Duodenal mucosa (tissue), 2 donors: Measurements from ENCODE around the gene RCC1.

Experiments
- H3K27ac ChIP-seq: one replicate; pipeline ENCODE4 v1.7.0; 2013; ENCODE audit warnings: low read depth, low read length
- H3K27me3 ChIP-seq, 2 donors: one replicate each; pipeline ENCODE4 v1.7.0; 2013; ENCODE audit warnings: low read length in 2 of 2, control low read depth in 1 of 2; ENCODE audit not compliant: insufficient read depth in 2 of 2, control insufficient read depth in 1 of 2
- H3K36me3 ChIP-seq, 2 donors: one replicate each; pipeline ENCODE4 v1.7.0; 2013; ENCODE audit warnings: low read length in 2 of 2, control low read depth in 1 of 2; ENCODE audit not compliant: insufficient read depth in 2 of 2, control insufficient read depth in 1 of 2
- H3K4me1 ChIP-seq, 2 donors: one replicate each; pipeline ENCODE4 v1.7.0; 2013; ENCODE audit warnings: low read length in 2 of 2, control low read depth in 1 of 2; ENCODE audit not compliant: insufficient read depth in 2 of 2, control insufficient read depth in 1 of 2
- H3K4me3 ChIP-seq, 2 donors: one replicate each; pipeline ENCODE4 v1.7.0; 2013; ENCODE audit warnings: low read length in 2 of 2, low read depth in 1 of 2
- H3K9ac ChIP-seq, 2 donors: one replicate each; pipeline ENCODE4 v1.7.0; 2013; ENCODE audit warnings: low read length in 2 of 2, low read depth in 1 of 2
- H3K9me3 ChIP-seq, 2 donors: one replicate each; pipeline ENCODE4 v1.7.0; 2013; ENCODE audit warnings: low read length in 2 of 2, control low read depth in 1 of 2; ENCODE audit not compliant: control insufficient read depth in 1 of 2

RCC1 gene

DNA sequence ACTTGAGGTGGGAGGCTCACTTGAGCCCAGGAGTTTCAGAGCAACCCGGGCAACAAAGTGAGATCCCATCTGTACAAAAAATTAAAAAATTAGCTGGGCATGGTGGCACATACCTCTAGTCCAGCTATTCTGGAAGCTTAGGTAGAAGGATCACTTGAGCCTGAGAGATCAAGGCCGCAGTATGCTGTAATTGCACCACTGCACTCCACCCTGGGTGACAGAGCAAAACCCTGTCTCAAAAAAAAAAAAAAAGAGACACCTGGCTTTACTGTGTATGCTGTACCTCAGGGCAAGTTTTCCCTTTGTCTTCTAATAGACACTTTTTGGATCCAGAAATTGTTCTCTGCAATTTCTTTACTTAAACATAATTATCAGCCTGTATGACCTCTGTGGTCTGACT lies 23.1 kb upstream of the RCC1 start:
- Histone ChIP-seq H3K9me3 (no peaks in the 10 kb centered on the region), H3K36me3 (peaks cover 8 to 47% of the 10 kb centered on the region in 2 donors), H3K27ac (no peak overlapping the region), H3K4me1 (no peaks in the 10 kb centered on the region), H3K9ac (no peak overlapping the region), H3K4me3 (no peak overlapping the region), H3K27me3 (no peaks in the 10 kb centered on the region)

- H3K36me3 ChIP-seq, result peaks cover 16 to 51% of the 10 kb centered on the region in 2 donors
- no peak overlapping the region for H3K4me3 ChIP-seq
- H3K9me3 ChIP-seq, result no peaks in the 10 kb centered on the region
- no peak overlapping the region for H3K27ac ChIP-seq
- no peak overlapping the region for H3K9ac ChIP-seq
- no peaks in the 10 kb centered on the region for H3K4me1 ChIP-seq
- no peaks in the 10 kb centered on the region for H3K27me3 ChIP-seq
Measured at GRCh38 chr1:28494737-28495136, 11.1 kb upstream of the RCC1 start.

DNA sequence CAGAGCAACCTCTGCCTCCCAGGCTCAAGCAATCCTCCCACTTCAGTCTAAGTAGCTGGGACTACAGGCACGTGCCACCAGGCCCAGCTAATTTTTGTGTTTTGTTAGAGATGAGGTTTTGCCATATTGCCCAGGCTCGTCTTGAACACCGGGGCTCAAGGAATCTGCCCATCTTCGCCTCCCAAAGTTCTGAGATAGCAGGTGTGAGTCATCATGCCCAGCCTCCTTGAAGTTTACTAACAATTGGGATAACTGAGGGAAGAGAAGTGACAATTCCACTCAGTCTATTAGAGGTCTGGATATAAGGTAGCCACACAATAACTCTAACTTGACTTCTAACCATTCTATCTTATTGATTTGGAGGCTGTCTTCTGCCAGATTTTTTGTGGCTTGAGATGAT lies 6.3 kb upstream of the RCC1 start:
- Histone ChIP-seq H3K4me1 (peaks cover 17 to 18% of the 10 kb centered on the region in 2 donors), H3K36me3 (peaks cover 8 to 17% of the 10 kb centered on the region in 2 donors), H3K9ac (no peak overlapping the region), H3K4me3 (no peak overlapping the region), H3K9me3 (no peaks in the 10 kb centered on the region), H3K27ac (no peak overlapping the region), H3K27me3 (no peaks in the 10 kb centered on the region)

DNA sequence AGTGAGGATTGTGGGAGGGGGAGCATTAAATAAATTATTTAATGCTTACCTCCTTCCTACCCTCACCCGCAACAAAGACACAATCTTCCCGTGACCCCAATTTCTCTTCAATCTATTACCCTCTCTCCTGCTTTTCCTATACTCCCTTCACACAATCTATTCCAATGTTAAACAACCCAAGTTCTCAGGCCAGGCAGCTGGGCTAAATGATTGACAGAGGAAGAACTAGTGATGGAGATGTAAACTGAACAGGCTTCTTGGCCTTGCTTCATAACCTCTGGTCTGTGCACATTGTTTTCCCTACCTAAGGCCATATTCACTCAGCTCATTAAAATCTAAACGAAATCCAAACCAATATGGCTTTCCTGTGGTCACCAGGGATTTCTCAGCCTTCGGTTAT lies 3.9 kb upstream of the RCC1 start:
- H3K9ac ChIP-seq, result no peak overlapping the region
- peaks cover 17 to 21% of the 10 kb centered on the region in 2 donors for H3K4me1 ChIP-seq
- H3K9me3 ChIP-seq, result no peaks in the 10 kb centered on the region
- H3K27ac ChIP-seq, result no peak overlapping the region
- no peak overlapping the region for H3K4me3 ChIP-seq
- peaks cover under 1 to 3% of the 10 kb centered on the region in 2 donors for H3K36me3 ChIP-seq
- H3K27me3 ChIP-seq, result no peaks in the 10 kb centered on the region

- H3K27ac ChIP-seq, result no peak overlapping the region
- H3K27me3 ChIP-seq, result no peaks in the 10 kb centered on the region
- H3K9ac ChIP-seq, result no peak overlapping the region
- H3K4me1 ChIP-seq, result peaks cover 22 to 32% of the 10 kb centered on the region in 2 donors
- H3K4me3 ChIP-seq, result peak overlapping the region in 1 of 2 donors; percentile 35
- peaks cover 8 to 9% of the 10 kb centered on the region in 2 donors for H3K36me3 ChIP-seq
- no peaks in the 10 kb centered on the region for H3K9me3 ChIP-seq
Measured at GRCh38 chr1:28503117-28503516, 2.7 kb upstream of the RCC1 start.

- Histone ChIP-seq H3K27me3 (no peaks in the 10 kb centered on the region), H3K4me1 (peaks cover 26 to 51% of the 10 kb centered on the region in 2 donors), H3K4me3 (peak overlapping the region; percentile 84 to 87), H3K27ac (peak overlapping the region; percentile 60), H3K9ac (peak overlapping the region; percentile 83 to 93), H3K36me3 (peaks cover 38 to 43% of the 10 kb centered on the region in 2 donors), H3K9me3 (no peaks in the 10 kb centered on the region)
Measured at GRCh38 chr1:28506907-28507246, 1.0 kb downstream of the RCC1 start.

GRCh38 chr1:28507247-28507645 lies 1.4 kb downstream of the RCC1 start:
- Histone ChIP-seq H3K9ac (peak overlapping the region; percentile 83 to 93), H3K4me1 (peaks cover 22 to 47% of the 10 kb centered on the region in 2 donors), H3K4me3 (peak overlapping the region; percentile 84 to 87), H3K9me3 (no peaks in the 10 kb centered on the region), H3K36me3 (peaks cover 38 to 47% of the 10 kb centered on the region in 2 donors), H3K27ac (peak overlapping the region; percentile 60), H3K27me3 (no peaks in the 10 kb centered on the region)

- Histone ChIP-seq H3K4me3 (peak overlapping the region; percentile 84 to 87), H3K27me3 (no peaks in the 10 kb centered on the region), H3K4me1 (peaks cover 19 to 43% of the 10 kb centered on the region in 2 donors), H3K27ac (peak overlapping the region; percentile 60), H3K36me3 (peaks cover 38 to 48% of the 10 kb centered on the region in 2 donors), H3K9ac (peak overlapping the region; percentile 83 to 93), H3K9me3 (no peaks in the 10 kb centered on the region)
Measured at GRCh38 chr1:28507646-28508434, 2.0 kb downstream of the RCC1 start.

GRCh38 chr1:28508435-28508754 lies 2.6 kb downstream of the RCC1 start:
- Histone ChIP-seq H3K36me3 (peaks cover 38 to 53% of the 10 kb centered on the region in 2 donors), H3K9me3 (no peaks in the 10 kb centered on the region)

DNA sequence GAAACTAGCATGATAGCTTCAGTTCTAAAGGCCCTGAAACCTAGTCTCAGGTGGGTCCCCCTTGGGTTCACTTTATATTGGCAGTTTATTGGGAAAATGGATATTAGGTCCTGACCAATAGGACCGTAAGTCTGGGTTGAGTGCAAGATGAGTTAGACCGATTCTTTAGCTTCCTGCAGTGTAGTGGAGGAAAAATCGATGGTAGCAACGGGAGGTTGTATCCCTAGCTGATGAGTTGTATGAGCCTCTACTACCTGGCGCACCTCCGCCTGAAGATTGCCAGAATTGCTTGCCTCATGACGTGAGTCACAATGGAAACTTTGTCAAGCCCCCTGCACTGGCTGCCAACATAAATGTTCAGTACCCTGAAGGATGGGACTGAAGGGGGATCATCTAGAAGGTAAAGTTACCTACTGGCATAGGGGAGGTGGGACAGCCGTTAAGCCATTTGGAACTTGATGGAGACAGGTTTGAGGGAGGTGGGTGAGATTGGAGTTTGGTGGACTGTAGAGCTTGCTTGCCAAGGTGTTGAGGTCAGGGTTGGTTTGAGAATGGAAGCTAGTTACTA lies 3.9 kb downstream of the RCC1 start:
- Histone ChIP-seq H3K4me3 (peak overlapping the region; percentile 6 to 87), H3K27ac (no peak overlapping the region), H3K4me1 (peaks cover 17 to 42% of the 10 kb centered on the region in 2 donors), H3K27me3 (no peaks in the 10 kb centered on the region), H3K9me3 (no peaks in the 10 kb centered on the region), H3K9ac (peak overlapping the region; percentile 52 to 83), H3K36me3 (peaks cover 38 to 59% of the 10 kb centered on the region in 2 donors)

More at GRCh38 chr1:28508435-28508754, 2.6 kb downstream of the RCC1 start:
- Histone ChIP-seq H3K9ac (peak overlapping the region; percentile 83 to 93), H3K4me3 (peak overlapping the region; percentile 84 to 87), H3K27ac (no peak overlapping the region), H3K4me1 (peaks cover 17 to 42% of the 10 kb centered on the region in 2 donors), H3K27me3 (no peaks in the 10 kb centered on the region)
